ENCODE data around the gene HNRNPC. TPM values are rescaled to one million over a fixed set of nuclear protein-coding genes. Genes with fewer than 3 reads are reported as not detected.

Gene HNRNPC
- total RNA-seq, 1 experiment from 2014 or later: 843 TPM

GRCh38 chr14:21258005-21258888 is 11.0 kb downstream of the HNRNPC start (continued):
- TF ChIP-seq REST (IDR thresholded peaks at IDR 0.05; ENCODE audit: low read depth): no peak
- TF ChIP-seq CBX3 (IDR thresholded peaks at IDR 0.05; ENCODE audit: low read depth): no peak
- TF ChIP-seq ZFX (IDR thresholded peaks at IDR 0.05): no peak
- no peak for TF ChIP-seq SRF (IDR thresholded peaks at IDR 0.05; ENCODE audit: low read depth)
- no peak for TF ChIP-seq POLR2AphosphoS5 (IDR thresholded peaks at IDR 0.05; ENCODE audit: low read depth, low read length)
- TF ChIP-seq EZH2phosphoT487 (IDR thresholded peaks at IDR 0.05; ENCODE audit: borderline replicate concordance): no peak
- TF ChIP-seq ATF3 (IDR thresholded peaks at IDR 0.05): no peak
- no peak for TF ChIP-seq YY1 (IDR thresholded peaks at IDR 0.05; ENCODE audit: extremely low read depth, insufficient replicate concordance, low read depth, low read length)

GRCh38 chr14:21257394-21257909 is 11.8 kb downstream of the HNRNPC start:
- DNase-seq (ENCODE audit: low read depth, low spot score): no peak
- Histone ChIP-seq H3K27ac (ENCODE audit: low read depth, low read length) (no peak overlapping the region), H3K4me1 (ENCODE audit: control insufficient read depth in 1 of 2, insufficient read depth in 2 of 2, low read length in 2 of 2) (0 out of 4 replicates have a peak, but pooled peaks cover 0 to 3% of the 10 kb centered on the region in 2 experiments), H3K4me2 (ENCODE audit: low read length) (no peak overlapping the region), H4K20me1 (ENCODE audit: insufficient read depth) (peaks cover 80% of the 10 kb centered on the region), H3K27me3 (ENCODE audit: insufficient read depth, low read length) (no peaks in the 10 kb centered on the region), H2AFZ (ENCODE audit: low read depth, low read length, poor library complexity, severe bottlenecking) (no peak overlapping the region), H3K36me3 (ENCODE audit: control insufficient read depth in 1 of 2, insufficient read depth in 2 of 2, low read length in 2 of 2) (peaks cover 68 to 70% of the 10 kb centered on the region in 2 experiments), H3K9me2 (ENCODE audit: insufficient read depth) (no peaks in the 10 kb centered on the region), H3K9ac (ENCODE audit: low read length) (no peak overlapping the region; the same call in 1 of the 2 replicates), H3K79me2 (ENCODE audit: insufficient read depth, low read length) (peaks cover 100% of the 10 kb centered on the region), H3K4me3 (replicated peaks in 1 of 2; ENCODE audit: low read depth in 1 of 2, low read length in 2 of 2) (no peak overlapping the region), H3K9me3 (ENCODE audit: control insufficient read depth in 1 of 2, insufficient read depth in 1 of 2, low read depth in 1 of 2, low read length in 2 of 2) (no peaks in the 10 kb centered on the region)
- ChIA-PET CTCF (no interaction called here), POLR2A (interaction anchor here (2.4 kb wide), 1 partner anchor 8 kb away, joined by 8 read pairs; no protein-coding TSS in a partner anchor), RAD21 (ENCODE audit: low non-redundant PET in 1 of 2, low total read pairs in 2 of 2, uncharacterized antibody in 2 of 2, unreplicated experiment in 2 of 2) (no interaction called here)
- BruUV-seq (replicated peaks): no TSS peak
- intact Hi-C loops (cut with micrococcal nuclease): no loop called here
- TF ChIP-seq EGR1 (IDR thresholded peaks at IDR 0.05; ENCODE audit: low read depth): no peak
- TF ChIP-seq EZH2 (IDR thresholded peaks at IDR 0.05): no peak
- TF ChIP-seq CBX3 (IDR thresholded peaks at IDR 0.05; ENCODE audit: low read depth): no peak
- TF ChIP-seq CEBPB (IDR thresholded peaks at IDR 0.05; ENCODE audit: low read depth): no peak
- no peak for TF ChIP-seq POLR2AphosphoS5 (IDR thresholded peaks at IDR 0.05; ENCODE audit: low read depth, low read length)
- no peak for TF ChIP-seq CTCF (IDR thresholded peaks at IDR 0.05 in 2 of 3, conservative IDR thresholded peaks at IDR 0.05 in 1 of 3; ENCODE audit: borderline replicate concordance in 1 of 3, insufficient read depth in 1 of 3, low read depth in 2 of 3, low read length in 2 of 3)
- no peak for TF ChIP-seq YY1 (IDR thresholded peaks at IDR 0.05; ENCODE audit: extremely low read depth, insufficient replicate concordance, low read depth, low read length)
- no peak for TF ChIP-seq TCF7L2 (IDR thresholded peaks at IDR 0.05; ENCODE audit: borderline replicate concordance, extremely low read depth, insufficient read depth, insufficient read length)
- ATAC-seq: no peak

Data from HCT116 (cell line).